Measurements from ENCODE around the gene USP4.
"Not testable (repeated sequence)": the region's sequence is repeated elsewhere in the genome, so short reads cannot be mapped to it uniquely, and the experiment has no call there.

USP4 gene

GRCh38 chr3:49349348-49350114, 9.7 kb upstream of the USP4 start:
- no peak for DNase-seq

- not testable (repeated sequence) for DNase-seq
These were observed 8.5 kb upstream of the USP4 start for GRCh38 chr3:49348361-49348760.

GRCh38 chr3:49346797-49347251, 7.0 kb upstream of the USP4 start:
- no peak for DNase-seq

- no peak for DNase-seq
These were observed 3.3 kb upstream of the USP4 start for GRCh38 chr3:49343163-49343562.

GRCh38 chr3:49341996-49342395, 2.1 kb upstream of the USP4 start:
- no peak for DNase-seq

GRCh38 chr3:49339581-49339940, 292 bp downstream of the USP4 start:
- DNase-seq: no peak

- DNase-seq: no peak
These were observed 5.8 kb downstream of the USP4 start for GRCh38 chr3:49333916-49334633.

GRCh38 chr3:49333091-49333490, 6.8 kb downstream of the USP4 start:
- DNase-seq: peak; percentile 55

- no peak for DNase-seq
These were observed 10.7 kb downstream of the USP4 start for GRCh38 chr3:49329186-49329585.

- not testable (repeated sequence) for DNase-seq
These were observed 11.5 kb downstream of the USP4 start for GRCh38 chr3:49328350-49328749.

- no peak for DNase-seq
These were observed 12.4 kb downstream of the USP4 start for GRCh38 chr3:49327485-49327884.

GRCh38 chr3:49324768-49325167, 15.1 kb downstream of the USP4 start:
- no peak for DNase-seq

- DNase-seq: no peak
These were observed 23.0 kb downstream of the USP4 start for GRCh38 chr3:49316696-49317457.

- DNase-seq: no peak
These were observed 25.8 kb downstream of the USP4 start for GRCh38 chr3:49313896-49314688.

- DNase-seq: no peak
These were observed 28.6 kb downstream of the USP4 start for GRCh38 chr3:49311283-49311682.

- no peak for DNase-seq
These were observed 29.2 kb downstream of the USP4 start for GRCh38 chr3:49310677-49311076.

GRCh38 chr3:49305608-49306007, 34.2 kb downstream of the USP4 start:
- no peak for DNase-seq

- DNase-seq: no peak
These were observed 37.2 kb downstream of the USP4 start for GRCh38 chr3:49302613-49303012.

GRCh38 chr3:49300595-49300994, 39.3 kb downstream of the USP4 start:
- no peak for DNase-seq

- DNase-seq: no peak
These were observed 41.3 kb downstream of the USP4 start for GRCh38 chr3:49298511-49298910.

GRCh38 chr3:49296781-49297411, 43.0 kb downstream of the USP4 start:
- DNase-seq: no peak

- peak; percentile 64 for DNase-seq
These were observed 44.3 kb downstream of the USP4 start for GRCh38 chr3:49295489-49296058.

All from CD4-positive, alpha-beta T cell treated with Interleukin-17A for 1 hour (primary cell).